Measurements from ENCODE around the gene UTS2B.

Gene UTS2B

DNA sequence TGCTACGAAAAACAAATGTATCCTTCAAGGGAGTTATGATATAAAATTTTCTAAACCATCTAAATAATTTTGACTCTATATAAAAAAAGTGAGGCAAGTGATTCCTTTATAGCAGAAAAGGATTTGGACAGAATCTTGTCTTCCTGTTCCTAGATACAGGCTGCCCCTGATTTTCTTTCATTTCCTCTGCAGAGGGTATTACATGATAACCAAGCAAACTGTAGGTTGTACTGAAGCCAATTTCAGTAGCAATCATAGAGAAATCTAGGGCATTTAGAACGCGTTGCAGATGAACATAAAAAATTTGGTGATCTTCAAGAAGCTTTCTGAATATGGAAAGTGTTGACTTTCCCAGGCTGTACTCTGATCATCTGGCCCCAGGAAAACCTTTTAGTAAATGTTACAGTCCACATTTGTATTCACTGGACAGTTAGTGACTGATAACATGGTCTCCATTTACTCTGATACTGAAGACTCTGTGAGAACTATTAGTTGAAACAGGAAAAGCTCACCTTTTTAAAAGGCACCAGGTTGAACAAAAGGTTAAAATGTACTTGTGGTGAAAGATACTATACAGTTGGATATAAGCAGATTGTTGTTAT lies 9.1 kb upstream of the UTS2B start:
- ATAC-seq (no peak), DNase-seq (ENCODE audit: low spot score in 2 of 2) (no peak)
- no peaks in the 10 kb centered on the region for H3K9me3 Mint-ChIP-seq
- H3K36me3 Mint-ChIP-seq, result peaks cover 4% of the 10 kb centered on the region
- H3K27ac Mint-ChIP-seq, result no peak overlapping the region
- no peaks in the 10 kb centered on the region for H3K4me1 Mint-ChIP-seq
- no peak overlapping the region for H3K4me3 Mint-ChIP-seq

DNA sequence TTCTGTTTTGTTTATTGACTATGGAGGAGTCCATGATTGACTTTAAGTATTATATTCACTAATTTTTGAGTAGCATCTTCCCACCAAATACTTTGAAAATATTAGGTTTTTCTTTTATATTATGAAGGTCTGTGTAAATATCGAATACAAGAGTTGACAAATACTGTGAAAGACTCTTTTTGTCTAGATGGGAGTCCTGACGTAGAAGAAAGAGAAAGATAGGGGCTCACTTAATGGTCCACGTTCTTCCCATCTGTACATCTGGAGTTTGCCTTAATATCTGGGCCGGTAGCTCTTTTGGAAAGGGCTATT lies 7.8 kb upstream of the UTS2B start:
- no peak overlapping the region for H3K4me3 Mint-ChIP-seq
- ATAC-seq (no peak), DNase-seq (ENCODE audit: low spot score in 2 of 2) (no peak)
- no peaks in the 10 kb centered on the region for H3K4me1 Mint-ChIP-seq
- H3K27ac Mint-ChIP-seq, result peak overlapping the region; percentile 66
- H3K9me3 Mint-ChIP-seq, result no peaks in the 10 kb centered on the region
- peaks cover 4% of the 10 kb centered on the region for H3K36me3 Mint-ChIP-seq

DNA sequence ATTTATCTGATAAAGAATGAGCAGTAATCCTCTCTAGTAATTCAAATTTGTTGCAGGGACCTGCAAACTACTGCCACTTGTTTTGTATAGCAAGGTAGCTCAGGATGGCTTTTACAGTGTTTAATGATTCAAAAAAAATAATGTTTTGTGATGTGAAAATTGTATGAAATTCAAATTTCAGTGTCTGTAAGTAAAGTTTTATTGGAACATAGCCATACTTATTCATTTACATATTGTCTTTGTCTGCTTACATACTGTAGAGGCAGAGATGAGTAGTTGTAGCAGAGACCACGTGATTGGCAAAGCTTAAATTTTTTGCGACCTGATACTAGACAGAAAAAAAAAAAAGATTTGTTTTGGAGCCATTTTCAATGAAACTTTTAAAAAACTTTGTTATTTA lies 6.5 kb upstream of the UTS2B start:
- no peak overlapping the region for H3K27ac Mint-ChIP-seq
- H3K9me3 Mint-ChIP-seq, result no peaks in the 10 kb centered on the region
- peaks cover 4% of the 10 kb centered on the region for H3K36me3 Mint-ChIP-seq
- H3K4me3 Mint-ChIP-seq, result no peak overlapping the region
- ATAC-seq (no peak), DNase-seq (ENCODE audit: low spot score in 2 of 2) (no peak)
- no peaks in the 10 kb centered on the region for H3K4me1 Mint-ChIP-seq

DNA sequence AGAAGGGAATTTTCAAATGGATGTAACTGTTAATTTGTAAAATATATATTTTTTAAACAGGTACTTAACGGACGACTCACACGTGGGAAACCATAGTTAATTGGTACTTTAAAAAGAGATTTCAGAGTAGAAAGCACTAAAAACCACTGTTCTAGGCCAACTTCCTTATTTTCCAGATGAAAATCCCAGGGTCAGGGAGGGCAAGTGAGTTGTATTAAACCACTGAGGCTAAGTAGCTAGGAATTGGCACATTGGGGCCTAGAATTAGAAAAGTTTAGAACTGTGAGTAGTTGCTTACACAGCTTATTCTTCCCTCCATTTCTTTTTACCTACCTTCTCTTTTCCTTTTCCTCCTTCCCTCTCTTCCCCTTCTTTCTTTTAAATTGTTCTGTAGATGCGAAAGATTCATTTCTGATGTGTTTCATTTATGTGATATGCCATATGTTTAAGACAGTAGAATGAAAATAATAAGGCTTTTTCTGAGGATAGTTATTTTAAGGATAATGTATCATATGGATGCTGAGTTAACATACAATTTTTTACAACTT lies 4.1 kb upstream of the UTS2B start:
- H3K36me3 Mint-ChIP-seq, result peaks cover 4% of the 10 kb centered on the region
- peaks cover 8% of the 10 kb centered on the region for H3K4me1 Mint-ChIP-seq
- ATAC-seq (no peak), DNase-seq (ENCODE audit: low spot score in 2 of 2) (no peak)
- no peaks in the 10 kb centered on the region for H3K9me3 Mint-ChIP-seq
- H3K4me3 Mint-ChIP-seq, result no peak overlapping the region
- H3K27ac Mint-ChIP-seq, result no peak overlapping the region

DNA sequence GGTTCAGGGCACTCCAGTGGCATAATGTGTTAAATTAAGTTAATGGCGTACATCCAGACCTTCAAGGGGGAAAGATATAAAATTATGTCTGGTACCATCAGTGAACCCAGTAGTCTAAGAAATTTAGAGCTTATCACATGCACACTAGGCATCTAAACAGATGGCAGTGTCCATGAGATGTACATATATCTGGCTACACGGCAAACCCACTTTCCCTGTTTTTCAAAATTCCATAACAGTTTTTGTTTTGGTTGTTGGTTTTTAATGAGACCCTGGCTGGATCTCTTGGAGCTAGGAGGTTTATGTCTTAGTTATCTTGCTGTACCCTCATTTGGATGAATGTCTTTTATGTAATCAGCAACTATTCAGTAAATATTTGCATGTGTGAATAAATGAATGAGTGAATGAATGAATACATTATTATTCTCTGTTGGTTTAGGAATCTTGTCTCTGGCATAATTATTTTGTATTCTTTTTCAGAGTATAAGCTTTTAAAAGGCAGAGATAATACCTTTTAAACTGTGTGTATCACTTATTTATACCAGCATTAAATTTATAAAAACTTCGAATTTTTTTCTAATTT lies 3.1 kb upstream of the UTS2B start:
- Mint-ChIP-seq H3K27ac (no peak overlapping the region), H3K4me1 (peaks cover 12% of the 10 kb centered on the region), H3K36me3 (peaks cover 9% of the 10 kb centered on the region), H3K4me3 (no peak overlapping the region), H3K9me3 (no peaks in the 10 kb centered on the region)
- ATAC-seq (no peak), DNase-seq (ENCODE audit: low spot score in 2 of 2) (no peak)

DNA sequence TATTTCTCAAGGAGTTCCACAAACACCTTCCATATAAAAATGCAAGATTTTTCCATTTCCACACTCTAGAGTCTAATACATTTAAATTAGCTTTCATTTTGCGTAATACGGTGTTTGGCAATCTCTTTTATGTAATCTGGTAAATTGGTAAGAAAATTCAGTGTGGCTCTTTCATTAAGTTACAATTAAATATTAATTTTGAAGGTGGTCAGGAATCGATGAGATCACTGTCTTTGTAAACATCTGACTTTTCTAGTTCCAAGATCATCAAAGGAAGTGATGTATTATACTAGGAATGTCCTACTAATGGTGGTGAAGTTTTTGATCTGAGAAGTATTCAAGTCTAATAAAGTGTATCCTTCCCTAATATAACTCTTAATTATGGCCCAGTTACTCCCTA lies 1.1 kb upstream of the UTS2B start:
- H3K27ac Mint-ChIP-seq, result no peak overlapping the region
- no peak for ATAC-seq
- no peaks in the 10 kb centered on the region for H3K9me3 Mint-ChIP-seq
- peaks cover 14% of the 10 kb centered on the region for H3K4me1 Mint-ChIP-seq
- H3K36me3 Mint-ChIP-seq, result peaks cover 5% of the 10 kb centered on the region
- DNase-seq (ENCODE audit: low spot score in 2 of 2), result no peak
- peak overlapping the region; percentile 68 for H3K4me3 Mint-ChIP-seq

DNA sequence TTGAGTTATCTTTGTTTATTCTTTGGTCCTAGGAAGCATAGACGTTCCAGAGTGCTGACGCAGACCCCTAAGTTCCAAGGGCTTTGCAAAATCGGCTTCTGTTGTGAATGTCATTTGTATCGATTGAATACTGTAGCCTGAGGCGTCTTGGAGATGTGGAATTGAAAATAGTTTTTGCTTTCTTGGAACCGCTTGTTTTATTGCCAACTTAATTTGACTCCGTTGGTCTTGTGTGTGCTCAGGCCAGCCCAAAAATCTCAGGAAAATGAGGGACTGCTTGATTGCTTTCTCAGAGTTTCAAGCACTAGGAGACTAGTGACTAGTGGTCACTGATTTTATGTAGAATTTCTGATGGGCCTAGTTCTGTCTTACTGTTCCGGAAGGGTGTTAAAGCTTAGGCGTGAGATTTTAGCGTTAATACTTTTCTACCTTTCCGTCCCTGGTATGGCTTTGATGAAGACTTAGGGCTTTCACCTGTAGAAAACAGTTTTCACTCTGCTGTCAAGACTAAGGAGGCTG lies 263 bp upstream of the UTS2B start:
- H3K9me3 Mint-ChIP-seq, result no peaks in the 10 kb centered on the region
- H3K4me1 Mint-ChIP-seq, result peaks cover 14% of the 10 kb centered on the region
- H3K27ac Mint-ChIP-seq, result peak overlapping the region; percentile 21
- peak overlapping the region; percentile 68 for H3K4me3 Mint-ChIP-seq
- DNase-seq (ENCODE audit: low spot score in 2 of 2), result no peak
- no peak for ATAC-seq
- peaks cover 5% of the 10 kb centered on the region for H3K36me3 Mint-ChIP-seq

DNA sequence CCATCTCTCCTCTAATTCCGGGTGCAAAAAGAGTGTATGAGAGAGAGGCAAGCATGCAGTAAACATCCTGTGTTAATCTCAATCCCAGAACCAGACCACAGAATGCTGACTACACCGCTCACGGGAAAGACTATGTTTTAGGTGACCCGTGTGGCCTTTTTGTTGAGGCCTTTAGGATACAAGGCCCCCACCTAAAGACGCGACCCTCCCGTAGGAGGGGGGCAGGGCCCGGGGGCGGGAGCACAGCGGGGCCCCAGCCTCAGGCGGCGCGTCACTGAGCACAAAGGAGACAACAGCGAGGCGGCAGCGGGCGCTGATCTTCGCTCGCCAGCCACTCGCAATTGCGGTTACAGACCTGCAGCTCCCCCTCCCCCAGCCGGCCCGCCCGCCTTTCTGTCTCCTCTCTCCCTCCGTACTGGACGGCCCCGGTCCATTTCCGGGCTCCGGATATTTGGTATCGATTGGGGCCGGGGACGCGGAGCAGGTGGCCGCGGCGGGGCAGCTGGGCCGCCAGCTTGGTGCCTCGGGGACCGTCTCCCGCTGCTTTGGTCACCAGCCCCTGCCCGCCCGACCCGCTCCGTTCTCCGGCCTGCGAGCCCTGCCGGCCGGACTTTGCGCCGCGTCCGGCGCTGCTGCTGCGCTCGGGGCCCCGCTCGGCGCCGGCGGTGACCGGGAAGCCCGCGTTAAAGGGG lies 1.2 kb downstream of the UTS2B start, which contains the start of gene CCDC50:
Gene CCDC50 (plus strand): TSS at position 433 of the 692 bp plus-strand sequence. CDS start 281 bp downstream, outside the sequence.
- H3K4me1 Mint-ChIP-seq, result peaks cover 14% of the 10 kb centered on the region
- DNase-seq (ENCODE audit: low spot score in 2 of 2), result peak; percentile 30 to 53
- no peaks in the 10 kb centered on the region for H3K9me3 Mint-ChIP-seq
- peak within 1 kb of the TSS; percentile 68 for H3K4me3 Mint-ChIP-seq
- H3K36me3 Mint-ChIP-seq, result peaks cover 5% of the 10 kb centered on the region
- ATAC-seq, result peak; percentile 73
- peak within 1 kb of the TSS; percentile 84 for H3K27ac Mint-ChIP-seq

DNA sequence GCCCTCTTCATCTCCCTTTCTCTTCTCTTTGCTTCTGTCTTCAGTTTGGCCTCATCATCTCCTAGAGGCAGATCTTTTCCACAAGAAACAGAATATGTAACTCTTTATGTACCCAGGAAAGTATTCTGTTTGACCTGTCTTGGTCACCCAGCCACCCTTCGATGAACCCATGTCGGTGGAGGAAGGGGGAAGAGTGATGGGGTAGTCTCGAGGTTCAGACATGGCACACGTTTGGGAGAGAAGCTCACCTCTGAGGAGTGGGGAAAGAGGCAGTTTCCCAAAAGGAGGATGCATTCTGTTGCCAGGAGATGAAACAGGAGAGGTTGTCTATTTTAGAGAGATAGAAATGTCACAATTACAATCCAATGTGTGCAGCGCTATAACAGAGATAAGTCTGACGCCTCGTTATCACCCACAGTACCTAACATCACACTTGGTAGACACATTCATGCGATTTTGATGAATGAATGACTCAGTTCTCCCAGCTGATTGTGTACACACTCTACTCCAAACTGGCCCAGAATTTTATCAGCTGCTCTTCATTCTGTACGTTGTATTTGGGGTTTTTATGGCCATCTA lies 1.9 kb downstream of the UTS2B start:
- no peak for DNase-seq (ENCODE audit: low spot score in 2 of 2)
- Mint-ChIP-seq H3K4me1 (peaks cover 14% of the 10 kb centered on the region), H3K36me3 (peaks cover 5% of the 10 kb centered on the region), H3K27ac (peak overlapping the region; percentile 84), H3K9me3 (peaks cover 3% of the 10 kb centered on the region), H3K4me3 (peak overlapping the region; percentile 68)
- peak; percentile 86 for ATAC-seq

DNA sequence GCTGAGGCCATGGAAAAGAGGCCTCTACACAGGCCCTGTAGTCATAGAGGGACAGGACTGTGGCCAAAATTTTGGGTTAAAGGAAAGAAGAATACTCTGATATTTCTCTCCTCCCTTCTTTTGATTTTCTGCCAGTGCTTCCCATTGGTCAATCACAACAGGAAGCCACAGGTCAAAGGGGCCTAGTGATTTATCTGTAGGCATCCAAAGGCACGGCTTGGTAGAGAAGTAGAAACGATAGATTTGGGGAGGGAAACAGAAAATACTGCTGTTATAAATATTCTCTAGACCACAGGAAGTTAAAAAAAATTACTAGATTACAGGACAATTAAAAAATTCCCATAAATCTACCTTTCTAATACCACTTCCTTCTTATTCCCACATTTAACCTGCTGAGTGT lies 2.8 kb downstream of the UTS2B start:
- Mint-ChIP-seq H3K27ac (no peak overlapping the region), H3K36me3 (peaks cover 5% of the 10 kb centered on the region), H3K4me1 (peaks cover 14% of the 10 kb centered on the region), H3K9me3 (peaks cover 5% of the 10 kb centered on the region), H3K4me3 (no peak overlapping the region)
- ATAC-seq, result no peak
- DNase-seq (ENCODE audit: low spot score in 2 of 2), result no peak

DNA sequence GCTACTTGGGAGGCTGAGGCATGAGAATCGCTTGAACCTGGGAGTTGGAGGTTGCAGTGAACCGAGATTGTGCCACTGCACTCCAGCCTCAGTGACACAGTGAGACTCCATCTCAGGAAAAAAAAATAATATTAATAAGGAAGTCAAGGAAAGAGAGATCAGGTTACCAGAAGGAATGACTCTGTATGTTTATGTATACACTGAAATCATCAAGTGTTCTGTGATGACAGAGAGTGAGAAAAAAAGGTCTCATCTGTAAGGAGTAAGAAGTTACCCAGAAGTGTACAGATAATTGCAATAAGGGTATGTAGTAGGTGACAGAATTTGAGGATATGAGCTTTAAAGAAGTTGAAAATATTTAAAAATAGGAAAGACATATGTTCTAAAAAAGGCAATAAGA lies 5.4 kb downstream of the UTS2B start:
- no peak overlapping the region for H3K27ac Mint-ChIP-seq
- DNase-seq (ENCODE audit: low spot score in 2 of 2) (no peak), ATAC-seq (no peak)
- peaks cover 5% of the 10 kb centered on the region for H3K36me3 Mint-ChIP-seq
- peaks cover 7% of the 10 kb centered on the region for H3K4me1 Mint-ChIP-seq
- peaks cover 5% of the 10 kb centered on the region for H3K9me3 Mint-ChIP-seq
- no peak overlapping the region for H3K4me3 Mint-ChIP-seq

DNA sequence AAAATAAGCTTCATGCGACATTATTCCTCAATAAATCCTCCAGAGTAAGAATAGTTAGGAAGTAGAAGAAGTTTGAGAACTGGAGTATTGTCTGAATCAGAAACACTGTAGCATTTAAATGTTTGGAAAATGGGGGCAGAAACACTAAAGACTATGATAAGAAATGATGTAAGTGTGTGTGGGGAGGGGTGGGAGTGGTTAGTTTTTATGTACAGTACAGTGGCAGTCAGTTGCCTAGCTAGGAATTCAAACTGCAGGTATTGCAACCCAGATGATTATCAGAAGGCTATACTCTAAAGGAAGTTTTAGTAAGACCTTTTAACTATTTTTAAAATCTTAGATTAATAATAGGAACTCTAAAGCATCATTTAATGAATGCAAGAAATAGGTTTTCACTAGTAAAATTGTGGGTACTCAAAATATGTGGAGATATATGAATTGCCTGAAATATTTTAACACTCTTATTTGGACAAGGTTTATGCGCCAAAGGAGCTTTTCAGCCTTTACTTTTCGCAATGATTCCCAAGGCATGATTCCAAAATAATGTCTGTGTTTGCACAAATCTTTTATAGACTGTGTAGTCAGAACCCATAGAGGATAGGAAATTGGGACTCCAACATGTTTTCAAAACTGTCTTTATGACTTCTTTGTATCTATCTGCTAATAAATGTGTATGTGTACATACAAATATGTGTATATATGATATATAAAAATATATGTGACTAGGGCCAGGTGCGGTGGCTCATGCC lies 9.1 kb downstream of the UTS2B start:
- Mint-ChIP-seq H3K9me3 (peaks cover 5% of the 10 kb centered on the region), H3K36me3 (no peaks in the 10 kb centered on the region), H3K4me3 (no peak overlapping the region), H3K27ac (no peak overlapping the region), H3K4me1 (no peaks in the 10 kb centered on the region)
- ATAC-seq (no peak), DNase-seq (ENCODE audit: low spot score in 2 of 2) (no peak)

DNA sequence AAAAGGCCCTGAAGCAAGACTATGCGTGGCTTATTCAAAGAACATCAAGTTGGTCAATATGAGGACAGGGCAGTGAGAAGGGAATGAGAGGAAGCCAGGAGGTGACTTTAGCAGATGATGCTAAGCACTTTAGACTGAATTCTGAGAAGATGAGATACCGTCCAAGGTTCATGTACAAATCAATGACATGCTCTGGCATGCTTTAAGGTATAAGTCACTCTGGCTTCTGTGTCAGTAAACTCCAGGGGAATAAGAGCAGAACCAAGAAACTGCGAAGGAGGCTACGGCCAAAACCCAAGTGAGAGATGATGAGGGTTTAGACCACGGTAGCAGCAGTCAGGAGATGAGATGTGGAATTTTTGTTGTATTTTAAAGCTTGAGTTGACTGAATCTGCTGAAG lies 10.0 kb downstream of the UTS2B start:
- no peaks in the 10 kb centered on the region for H3K4me1 Mint-ChIP-seq
- ATAC-seq, result no peak

DNA sequence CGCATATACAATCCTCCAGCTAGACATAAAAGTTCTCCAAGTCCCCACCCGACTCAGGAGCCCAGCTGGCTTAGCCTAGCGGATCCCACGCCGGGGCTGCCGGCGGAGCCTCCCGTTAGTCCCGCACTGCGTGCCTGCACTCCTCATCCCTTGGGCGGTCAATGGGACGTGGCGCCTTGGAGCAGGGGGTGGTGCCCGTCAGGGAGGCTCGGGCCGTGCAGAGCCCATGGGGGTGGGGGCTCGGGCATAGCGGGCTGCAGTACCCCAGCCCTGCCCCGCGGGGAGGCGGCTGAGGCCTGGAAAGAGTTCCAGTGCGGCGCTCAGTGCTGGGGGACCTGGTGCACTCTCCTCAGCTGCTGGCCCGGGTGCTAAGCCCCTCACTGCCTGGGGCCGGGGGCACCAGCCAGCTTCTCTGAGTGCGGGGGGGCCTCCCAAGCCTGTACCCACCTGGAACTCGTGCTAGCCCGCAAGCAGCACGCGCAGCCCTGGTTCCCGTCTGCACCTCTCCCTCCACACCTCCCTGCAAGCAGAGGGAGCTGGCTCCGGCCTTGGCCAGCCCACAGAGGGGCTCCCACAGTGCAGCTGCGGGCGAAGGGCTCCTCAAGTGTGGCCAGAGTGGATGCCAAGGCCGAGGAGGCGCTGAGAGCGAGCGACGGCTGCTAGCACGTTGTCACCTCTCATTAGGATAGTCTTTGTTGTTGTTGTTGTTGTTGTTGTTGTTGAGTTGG lies 13.3 kb downstream of the UTS2B start:
- H3K36me3 Mint-ChIP-seq, result no peaks in the 10 kb centered on the region
- DNase-seq (ENCODE audit: low spot score in 2 of 2) (no peak), ATAC-seq (no peak)
- no peak overlapping the region for H3K4me3 Mint-ChIP-seq
- H3K9me3 Mint-ChIP-seq, result no peaks in the 10 kb centered on the region
- H3K4me1 Mint-ChIP-seq, result no peaks in the 10 kb centered on the region
- H3K27ac Mint-ChIP-seq, result no peak overlapping the region

More for the DNA sequence above, 10.0 kb downstream of the UTS2B start:
- no peak for DNase-seq (ENCODE audit: low spot score in 2 of 2)
- Mint-ChIP-seq H3K4me3 (no peak overlapping the region), H3K9me3 (peaks cover 5% of the 10 kb centered on the region), H3K27ac (no peak overlapping the region), H3K36me3 (no peaks in the 10 kb centered on the region)

Measured in stimulated activated effector memory CD8-positive, alpha-beta T cell treated with anti-CD3 and anti-CD28 coated beads, Interleukin-12 subunit alpha, Interleukin-12 subunit beta, amount 100 ng/mL, for 72 hours (primary cell).